HepG2 (cell line): ENCODE data around the gene OAS2.

Experiments
- BCL6 ChIP-seq: IDR thresholded peaks from 2 replicates; pipeline ENCODE4 v1.6.1; 2016; ENCODE audit warnings: missing genetic modification reagents, missing compliant biosample characterization
- CEBPB ChIP-seq: IDR thresholded peaks from 2 replicates; pipeline ENCODE4 v1.6.1; 2011; ENCODE audit warnings: low read depth, low read length, improper control_type of control experiment, borderline replicate concordance
- ERF ChIP-seq: IDR thresholded peaks from 2 replicates; pipeline ENCODE4 v1.6.1; 2018; ENCODE audit warnings: missing biosample characterization, missing genetic modification reagents
- GABPB1 ChIP-seq: IDR thresholded peaks from 2 replicates; pipeline ENCODE4 v1.6.1; 2016; ENCODE audit warnings: mild to moderate bottlenecking, missing genetic modification reagents, moderate library complexity, missing compliant biosample characterization
- KAT8 ChIP-seq: IDR thresholded peaks from 2 replicates; pipeline ENCODE4 v1.6.1; 2016; ENCODE audit warnings: missing genetic modification reagents, missing compliant biosample characterization
- MTA1 ChIP-seq: sonication (generic); formaldehyde crosslinking; IDR thresholded peaks from 2 replicates; pipeline ENCODE4 v1.4.0; 2020; ENCODE audit warnings: missing genetic modification reagents, mild to moderate bottlenecking, borderline replicate concordance
- NBN ChIP-seq: fragments of 450-650 bp; conservative IDR thresholded peaks from 2 replicates; pipeline ENCODE4 v1.6.1; 2017
- POLR2AphosphoS5 ChIP-seq: IDR thresholded peaks from 2 replicates; pipeline ENCODE4 v1.6.1; 2012; ENCODE audit warnings: low read depth, low read length
- ZNF337 ChIP-seq: sonication (generic); formaldehyde crosslinking; IDR thresholded peaks from 2 replicates; pipeline ENCODE4 v1.5.1; 2020; ENCODE audit warnings: missing genetic modification reagents, low read depth, mild to moderate bottlenecking, borderline replicate concordance
- ZNF367 ChIP-seq: sonication (generic); formaldehyde crosslinking; IDR thresholded peaks from 2 replicates; pipeline ENCODE4 v1.4.0; 2020; ENCODE audit warnings: missing genetic modification reagents, borderline replicate concordance
- ZNF766 ChIP-seq: sonication (generic); formaldehyde crosslinking; IDR thresholded peaks from 2 replicates; pipeline ENCODE4 v1.5.0; 2020; ENCODE audit warnings: missing genetic modification reagents, borderline replicate concordance

DNA sequence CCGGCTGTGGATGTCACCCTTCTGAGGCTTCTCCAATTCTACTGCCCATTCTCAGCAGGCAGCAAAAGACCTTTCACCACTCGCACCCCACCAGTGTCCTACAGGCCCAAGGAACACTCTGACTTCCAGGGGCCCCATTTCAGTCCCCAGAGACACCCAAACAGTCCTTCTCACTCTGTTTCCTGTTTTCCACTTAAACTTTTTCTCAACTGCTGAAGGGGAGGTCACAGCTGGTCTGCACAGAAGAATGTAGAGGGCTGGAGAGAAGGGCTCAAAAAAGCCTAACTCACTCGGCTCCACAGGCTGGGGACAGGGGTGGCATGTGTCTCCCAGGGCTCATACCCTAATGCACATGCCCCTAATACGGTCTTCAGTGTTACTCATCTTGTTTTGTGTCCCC is 74.0 kb downstream of the OAS2 start:
- TF ChIP-seq POLR2AphosphoS5 = no peak
- no peak for TF ChIP-seq ERF (CRISPR knock-in tag)
- TF ChIP-seq KAT8 (CRISPR knock-in tag) = no peak
- TF ChIP-seq NBN = no peak
- no peak for TF ChIP-seq ZNF367
- no peak for TF ChIP-seq MTA1 (CRISPR knock-in tag)
- no peak for TF ChIP-seq CEBPB
- no peak for TF ChIP-seq GABPB1
- no peak for TF ChIP-seq ZNF766 (CRISPR knock-in tag)
- no peak for TF ChIP-seq BCL6 (CRISPR knock-in tag)
- no peak for TF ChIP-seq ZNF337 (CRISPR knock-in tag)
